Glutamatergic neuron (in vitro differentiated cells): ENCODE results near the gene CLTCL1. TPM values are rescaled to one million over a fixed set of nuclear protein-coding genes. Genes with fewer than 3 reads are reported as not detected.

Source experiments
- DNase-seq: peaks from one replicate; pipeline ENCODE4 v3.0.0; 2022
- H3K27ac Mint-ChIP-seq: one replicate; pipeline ENCODE4 v1.8.0; 2020; ENCODE audit warnings: mild to moderate bottlenecking, mixed read lengths, inconsistent platforms; ENCODE audit not compliant: unreplicated experiment
- H3K27me3 Mint-ChIP-seq: one replicate; pipeline ENCODE4 v1.8.0; 2020; ENCODE audit warnings: mild to moderate bottlenecking, moderate library complexity, mixed read lengths, inconsistent platforms; ENCODE audit not compliant: unreplicated experiment
- H3K36me3 Mint-ChIP-seq: one replicate; pipeline ENCODE4 v1.8.0; 2020; ENCODE audit warnings: mild to moderate bottlenecking, mixed read lengths, inconsistent platforms; ENCODE audit not compliant: unreplicated experiment
- H3K4me1 Mint-ChIP-seq: one replicate; pipeline ENCODE4 v1.8.0; 2020; ENCODE audit warnings: mild to moderate bottlenecking, low read depth, mixed read lengths, inconsistent platforms; ENCODE audit not compliant: unreplicated experiment
- H3K4me3 Mint-ChIP-seq: one replicate; pipeline ENCODE4 v1.8.0; 2020; ENCODE audit warnings: mild to moderate bottlenecking, mixed read lengths, inconsistent platforms; ENCODE audit not compliant: unreplicated experiment
- H3K9me3 Mint-ChIP-seq: one replicate; pipeline ENCODE4 v1.8.0; 2020; ENCODE audit warnings: mild to moderate bottlenecking, moderate library complexity, mixed read lengths, inconsistent platforms; ENCODE audit not compliant: unreplicated experiment
- CTCF ChIP-seq: fragments of 200-600 bp; sonication (generic); IDR thresholded peaks from one replicate; pipeline ENCODE4 v1.5.0; 2021; ENCODE audit not compliant: partially characterized antibody, unreplicated experiment
- long read RNA-seq: library from polyadenylated mRNA; unstranded; transcript quantifications from one replicate; pipeline ENCODE4 v2.0.0, GENCODE V29; 2020; ENCODE audit not compliant: unreplicated experiment
- total RNA-seq: library from RNA; stranded (reverse); fragmentation: NEBNext Ultra II Directional; extraction: Animal tissue kit (Norgen Biotek cat#: 25700); gene quantifications from one replicate; pipeline ENCODE4 v1.2.1, GENCODE V29; 2021; ENCODE audit not compliant: unreplicated experiment

CLTCL1 gene
- 11.8 TPM for total RNA-seq
- long read RNA-seq, partial matches to known transcripts = 3 of 4 reads
- long read RNA-seq, other reads (novel, unspliced or antisense) = 1 of 4 reads

GRCh38 chr22:19291580-19292457 is at the start of gene CLTCL1:
Gene CLTCL1, minus strand, starts transcription at chr22:19291719. Its CDS starts 78 bp downstream, at chr22:19291641.
- Mint-ChIP-seq H3K4me3 (peak within 1 kb of the TSS; percentile 90), H3K27me3 (peaks cover 3% of the 10 kb centered on the region), H3K4me1 (peaks cover 12% of the 10 kb centered on the region), H3K27ac (no peak within 1 kb of the TSS), H3K9me3 (peaks cover 6% of the 10 kb centered on the region), H3K36me3 (no peaks in the 10 kb centered on the region)
- TF ChIP-seq CTCF = no peak
- peak; percentile 94 for DNase-seq

GRCh38 chr22:19337137-19337536 is 45.6 kb upstream of the CLTCL1 start:
- peaks cover 27% of the 10 kb centered on the region for H3K9me3 Mint-ChIP-seq
- H3K36me3 Mint-ChIP-seq = peaks cover 81% of the 10 kb centered on the region

GRCh38 chr22:19336133-19337075 is 44.9 kb upstream of the CLTCL1 start:
- no peak for TF ChIP-seq CTCF
- peaks cover 13% of the 10 kb centered on the region for H3K27me3 Mint-ChIP-seq
- H3K9me3 Mint-ChIP-seq = peaks cover 31% of the 10 kb centered on the region
- H3K36me3 Mint-ChIP-seq = peaks cover 82% of the 10 kb centered on the region
- DNase-seq = no peak
- H3K27ac Mint-ChIP-seq = no peak overlapping the region
- no peak overlapping the region for H3K4me3 Mint-ChIP-seq
- H3K4me1 Mint-ChIP-seq = no peaks in the 10 kb centered on the region

More at GRCh38 chr22:19337137-19337536, 45.6 kb upstream of the CLTCL1 start:
- peaks cover 14% of the 10 kb centered on the region for H3K27me3 Mint-ChIP-seq
- no peak for TF ChIP-seq CTCF
- H3K27ac Mint-ChIP-seq = no peak overlapping the region
- no peak overlapping the region for H3K4me3 Mint-ChIP-seq
- no peak for DNase-seq
- H3K4me1 Mint-ChIP-seq = no peaks in the 10 kb centered on the region

GRCh38 chr22:19331975-19332374 is 40.5 kb upstream of the CLTCL1 start:
- Mint-ChIP-seq H3K27me3 (peaks cover 15% of the 10 kb centered on the region), H3K4me3 (no peak overlapping the region), H3K4me1 (no peaks in the 10 kb centered on the region), H3K9me3 (peaks cover 31% of the 10 kb centered on the region), H3K27ac (no peak overlapping the region), H3K36me3 (peaks cover 75% of the 10 kb centered on the region)
- no peak for DNase-seq
- no peak for TF ChIP-seq CTCF
